ENCODE measurements around the gene ATXN7L2. TPM values are rescaled to one million over a fixed set of nuclear protein-coding genes. Genes with fewer than 3 reads are reported as not detected.

Gene ATXN7L2
- total and polyA plus RNA-seq, 2 of the 8 experiments (the other 6 are each of a cell fraction or from before 2014, with no cell fraction given): 8.1 to 9.3 TPM

DNA sequence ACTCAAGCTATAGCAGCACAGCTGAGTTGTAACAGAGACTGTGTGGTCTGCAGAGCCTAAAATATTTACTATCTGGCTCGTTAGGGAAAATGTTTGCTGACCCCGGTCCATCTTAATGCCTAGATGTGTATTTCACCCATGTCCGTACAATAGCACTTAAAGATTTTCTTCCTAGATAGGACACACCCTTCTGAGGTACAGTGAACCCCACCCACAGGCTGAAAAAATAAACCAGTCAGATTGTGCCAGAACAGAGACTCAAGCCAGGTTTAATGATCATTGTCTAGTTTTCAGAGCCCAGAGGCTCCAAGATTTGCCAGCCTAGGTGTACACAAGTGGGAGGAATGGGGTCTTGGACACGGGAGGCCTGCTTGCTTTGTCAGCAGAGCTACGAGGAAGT lies 20.2 kb downstream of the ATXN7L2 start:
- no peak overlapping the region for H4K5ac ChIP-seq (ENCODE audit: insufficient read length, low read depth, low read length)
- TF ChIP-seq BACH1 (IDR thresholded peaks at IDR 0.05; ENCODE audit: low read length): no peak
- TF ChIP-seq EZH2 (IDR thresholded peaks at IDR 0.05; ENCODE audit: low read depth, low read length, severe bottlenecking): no peak
- no peak for TF ChIP-seq JUND (IDR thresholded peaks at IDR 0.05; ENCODE audit: low read length)
- no peak for TF ChIP-seq POLR2AphosphoS5 (IDR thresholded peaks at IDR 0.05; ENCODE audit: low read depth, low read length)
- CTCF ChIA-PET (ENCODE audit: partially characterized antibody): interaction anchor here (1.0 to 43.7 kb wide), 6 partner anchors 5 to 136 kb away, joined by 4 to 1755 read pairs (median 335); partner anchors contain the start of genes AMIGO1, ATXN7L2, CYB561D1 and GNAI3
- H3K79me1 ChIP-seq (ENCODE audit: low read depth, low read length): no peaks in the 10 kb centered on the region
- 83% methylated on average over 5 of the region's 5 CpGs; no CpG with 5 or more reads in 1 of the 2 experiments for WGBS, 2 experiments (ENCODE audit: extremely low coverage in 1 of 2, insufficient coverage in 1 of 2, insufficient read length in 1 of 2, insufficient replicate concordance in 2 of 2, low coverage in 1 of 2, low lambda C conversion rate in 2 of 2, missing lambda C conversion rate in 1 of 2)
- peaks cover 0 to 2% (median 0%) of the 10 kb centered on the region in 4 experiments; a peak in 2 of 8 replicates for H3K36me3 ChIP-seq (ENCODE audit: control insufficient read depth in 2 of 4, insufficient read depth in 4 of 4, low read length in 3 of 4)
- DNase-seq (ENCODE audit: low read depth in 1 of 2, low spot score in 2 of 2) (no peak), FAIRE-seq (no peak)
- H3K27me3 ChIP-seq (replicated peaks in 1 of 4; ENCODE audit: control insufficient read depth in 3 of 4, extremely low read depth in 1 of 4, insufficient read depth in 3 of 4, low read length in 3 of 4): peaks cover 0 to 7% (median 6%) of the 10 kb centered on the region in 4 experiments; a peak in 3 of 7 replicates
- H3K56ac ChIP-seq (replicated peaks; ENCODE audit: insufficient read length, low read depth, low read length): no peak overlapping the region
- H3K4me1 ChIP-seq (replicated peaks in 1 of 4; ENCODE audit: control insufficient read depth in 3 of 4, insufficient read depth in 4 of 4, low read length in 3 of 4): peaks cover 0 to 2% (median under 1%) of the 10 kb centered on the region in 4 experiments; a peak in 2 of 7 replicates
- H4K8ac ChIP-seq (ENCODE audit: extremely low read depth, insufficient read depth, low read length): no peak overlapping the region
- H3K18ac ChIP-seq (ENCODE audit: extremely low read depth, low read length): no peak overlapping the region
- POLR2A ChIA-PET (ENCODE audit: partially characterized antibody): interaction anchor here (0.9 to 1.2 kb wide), 2 partner anchors 10 to 25 kb away, joined by 3 read pairs; no protein-coding TSS in a partner anchor
- peaks cover 2 to 8% of the 10 kb centered on the region in 2 experiments for H4K20me1 ChIP-seq (replicated peaks in 1 of 2; ENCODE audit: control insufficient read depth in 1 of 2, insufficient read depth in 2 of 2, low read length in 2 of 2)
- H4K91ac ChIP-seq (replicated peaks; ENCODE audit: insufficient read length, low read length): no peak overlapping the region
- no peak overlapping the region for H3K4me2 ChIP-seq (ENCODE audit: insufficient read depth in 1 of 2, low read depth in 2 of 2, low read length in 2 of 2)
- no peaks in the 10 kb centered on the region for H3K79me2 ChIP-seq (ENCODE audit: control insufficient read depth in 1 of 2, insufficient read depth in 2 of 2, low read length in 2 of 2)
- no peak overlapping the region for H2AFZ ChIP-seq (ENCODE audit: low read length)
- H2BK12ac ChIP-seq (ENCODE audit: low read depth, low read length): no peak overlapping the region
- H2BK120ac ChIP-seq (replicated peaks; ENCODE audit: low read depth, low read length): no peak overlapping the region
- H3K23me2 ChIP-seq (ENCODE audit: low read depth, low read length): no peaks in the 10 kb centered on the region; the same call in 1 of the 2 replicates
- no peak overlapping the region for H3K4ac ChIP-seq (replicated peaks; ENCODE audit: insufficient read length, low read depth, low read length)
- H3K9ac ChIP-seq (replicated peaks in 1 of 4; ENCODE audit: extremely low read depth in 1 of 4, low read depth in 3 of 4, low read length in 3 of 4): no peak overlapping the region
- no peak overlapping the region for H3K14ac ChIP-seq (ENCODE audit: insufficient read length)
- no peaks in the 10 kb centered on the region for H3K9me3 ChIP-seq (ENCODE audit: insufficient read depth in 2 of 2, low read depth in 1 of 2, low read length in 1 of 2)
- H2BK20ac ChIP-seq (ENCODE audit: low read length): no peak overlapping the region
- no peak overlapping the region for H3K23ac ChIP-seq (ENCODE audit: insufficient read length)
- no peak overlapping the region for H2BK15ac ChIP-seq (ENCODE audit: low read length)
- no peak overlapping the region for H3K4me3 ChIP-seq (ENCODE audit: extremely low read depth in 1 of 4, insufficient read depth in 2 of 4, low read depth in 3 of 4, low read length in 4 of 4)
- H3K27ac ChIP-seq (ENCODE audit: low read depth, low read length): no peak overlapping the region
- no peak overlapping the region for H2BK5ac ChIP-seq (ENCODE audit: low read depth, low read length)
- H2AK5ac ChIP-seq (ENCODE audit: low read depth, low read length): no peak overlapping the region
